GM12864 (cell line): Measurements from ENCODE around the gene SYK.
"Not testable (repeated sequence)": the region's sequence is repeated elsewhere in the genome, so short reads cannot be mapped to it uniquely, and the experiment has no call there.

ENCODE experiments used
- DNase-seq: peaks from one replicate; pipeline ENCODE4 v3.0.0-alpha.2; 2011; ENCODE audit warnings: low read depth
- H3K4me3 ChIP-seq: 2 replicates; pipeline ENCODE4 v1.5.1; 2011; ENCODE audit warnings: mild to moderate bottlenecking, low read depth, low read length, control low read depth
- CTCF ChIP-seq: IDR thresholded peaks from 2 replicates; pipeline ENCODE4 v1.5.1; 2011; ENCODE audit warnings: low read depth, mild to moderate bottlenecking, moderate library complexity, low read length, control low read depth, inconsistent platforms; ENCODE audit errors: missing control alignments

SYK gene

DNA sequence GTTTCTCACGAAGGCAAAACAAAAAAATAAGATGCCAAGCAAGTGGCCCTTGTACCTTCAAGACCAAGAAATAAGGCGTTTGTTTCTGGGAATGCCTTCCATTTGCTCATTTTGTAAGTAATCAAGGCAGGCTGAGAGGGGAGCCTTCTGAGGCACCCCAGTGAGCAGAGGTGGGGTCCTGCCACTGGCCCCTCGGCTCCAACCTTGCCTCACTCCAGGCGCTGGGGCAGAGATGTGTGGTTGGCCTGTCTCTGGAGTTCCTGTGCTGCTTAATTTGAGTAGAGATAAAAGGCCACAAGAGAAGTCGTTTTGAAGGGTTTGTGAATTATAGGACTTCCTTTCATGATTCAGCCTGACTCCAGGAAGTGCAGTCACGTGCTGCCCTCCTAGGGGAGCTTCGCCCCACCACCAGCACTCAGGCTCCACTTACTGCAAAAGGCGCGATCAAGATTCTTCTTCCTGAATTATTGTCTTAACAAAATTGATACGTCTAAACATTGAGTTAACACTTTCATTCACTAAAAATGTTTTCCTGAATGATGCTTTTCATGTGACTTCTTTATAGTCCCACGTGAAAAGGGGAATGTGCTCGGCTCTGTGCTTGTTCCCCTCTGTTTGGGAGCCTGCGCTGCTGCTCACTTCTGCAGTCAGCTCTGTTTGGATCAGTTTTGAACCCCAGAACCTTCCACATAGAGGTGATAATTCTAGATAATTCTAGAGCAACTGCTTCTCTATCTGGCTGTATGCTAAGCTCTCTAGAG, 13.7 kb downstream of the SYK start:
- peak overlapping the region; percentile 18; the same call in 1 of the 2 replicates for H3K4me3 ChIP-seq
- TF ChIP-seq CTCF: no peak
- DNase-seq: no peak

DNA sequence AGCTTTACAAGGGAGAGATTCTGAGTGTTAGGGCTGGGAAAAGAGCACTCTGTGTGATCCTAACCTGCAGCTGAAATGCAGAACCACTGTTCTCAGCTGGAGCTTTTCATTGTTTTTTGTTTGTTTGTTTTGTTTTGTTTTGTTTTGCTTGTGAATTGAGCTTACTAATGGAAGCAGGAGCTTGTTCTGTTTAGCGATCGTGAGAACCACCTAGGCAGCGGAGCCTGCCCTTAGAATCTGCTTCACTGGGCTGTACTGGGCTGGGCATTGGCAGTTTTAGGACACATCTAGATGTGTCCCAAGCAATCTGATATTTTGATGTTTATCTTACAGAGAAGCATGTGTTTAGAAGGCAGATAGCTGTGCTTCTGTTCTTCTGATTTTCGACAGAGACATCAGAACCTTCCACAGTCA, 14.3 kb downstream of the SYK start:
- H3K4me3 ChIP-seq: no peak overlapping the region; the same call in 1 of the 2 replicates
- no peak for TF ChIP-seq CTCF
- DNase-seq: no peak

GRCh38 chr9:90816690-90817089, 15.1 kb downstream of the SYK start:
- TF ChIP-seq CTCF: no peak
- DNase-seq: no peak
- H3K4me3 ChIP-seq: no peak overlapping the region

GRCh38 chr9:90818279-90818678, 16.7 kb downstream of the SYK start:
- H3K4me3 ChIP-seq: no peak overlapping the region

DNA sequence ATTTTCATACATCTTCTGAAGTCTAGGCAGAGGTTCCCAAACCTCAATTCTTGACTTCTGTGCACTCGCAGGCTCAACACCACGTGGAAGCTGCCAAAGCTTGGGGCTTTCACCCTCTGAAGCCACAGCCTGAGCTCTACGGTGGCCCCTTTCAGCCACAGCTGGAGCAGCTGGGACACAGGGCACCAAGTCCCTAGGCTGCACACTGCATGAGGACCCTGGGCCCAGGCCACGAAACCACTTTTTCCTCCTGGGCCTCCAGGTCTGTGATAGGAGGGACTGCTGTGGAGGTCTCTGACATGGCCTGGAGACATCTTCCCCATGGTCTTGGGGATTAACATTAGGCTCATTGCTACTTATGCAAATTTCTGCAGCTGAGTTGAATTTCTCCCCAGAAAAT, 18.8 kb downstream of the SYK start:
- H3K4me3 ChIP-seq, DNase-seq: not testable (repeated sequence)

More at GRCh38 chr9:90818279-90818678, 16.7 kb downstream of the SYK start:
- no peak for DNase-seq
- no peak for TF ChIP-seq CTCF

DNA sequence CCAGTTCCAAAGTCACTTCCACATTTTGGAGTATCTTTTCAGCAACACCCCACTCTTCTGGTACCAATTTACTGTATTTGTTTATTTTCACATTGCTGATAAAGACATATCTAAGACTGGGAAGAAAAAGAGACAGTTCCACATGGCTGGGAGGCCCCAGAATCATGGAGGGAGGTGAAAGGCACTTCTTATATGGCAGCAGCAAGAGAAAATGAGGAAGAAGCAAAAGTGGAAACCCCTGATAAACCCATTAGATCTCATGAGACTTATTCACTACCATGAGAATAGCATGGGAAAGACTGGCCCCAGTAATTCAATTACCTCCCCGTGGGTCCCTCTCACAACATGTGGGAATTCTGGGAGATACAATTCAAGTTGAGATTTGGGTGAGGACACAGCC, 19.6 kb downstream of the SYK start:
- H3K4me3 ChIP-seq, DNase-seq: not testable (repeated sequence)

DNA sequence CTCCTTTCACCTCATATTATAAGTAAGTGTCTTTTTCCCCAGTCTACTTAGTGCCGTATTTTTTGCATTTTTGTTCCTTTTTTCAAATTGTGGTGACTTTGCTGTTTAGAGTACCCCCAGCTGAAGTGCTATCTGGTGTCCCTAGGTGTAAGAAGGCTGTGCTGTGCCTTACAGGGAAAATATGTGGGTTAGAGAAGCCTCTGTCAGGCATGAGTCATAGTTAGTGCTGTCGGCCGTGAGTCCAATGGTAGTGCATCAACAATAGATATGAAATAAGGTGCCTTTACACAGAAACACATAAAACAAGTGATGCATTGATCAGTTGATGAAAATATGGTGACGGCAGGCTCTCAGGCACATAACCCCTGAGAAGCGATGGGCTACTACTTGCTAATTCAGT, 20.1 kb downstream of the SYK start:
- no peak for TF ChIP-seq CTCF
- DNase-seq: no peak
- H3K4me3 ChIP-seq: no peak overlapping the region

DNA sequence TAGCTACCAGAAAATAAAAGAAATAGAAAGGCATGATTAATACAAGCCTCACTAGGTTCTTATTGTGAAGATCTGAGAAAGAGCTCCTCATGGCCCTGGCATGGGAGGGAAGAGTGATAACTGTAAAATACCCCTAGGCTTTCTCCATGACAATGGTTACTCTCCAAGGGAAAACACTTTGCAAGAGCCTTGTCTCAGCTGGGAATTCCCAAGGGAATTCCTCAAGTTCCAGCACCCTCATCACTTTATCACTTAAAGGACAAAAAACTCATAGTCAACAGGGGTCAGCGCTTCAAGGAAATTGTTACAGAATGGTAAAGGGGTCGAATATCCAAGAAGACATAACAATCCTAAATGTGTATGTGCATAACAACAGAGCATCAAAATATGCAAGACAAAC, 21.2 kb downstream of the SYK start:
- no peak for TF ChIP-seq CTCF
- no peak overlapping the region for H3K4me3 ChIP-seq
- DNase-seq: no peak
